ENCODE measurements around the gene TCL1A. TPM values are rescaled to one million over a fixed set of nuclear protein-coding genes. Genes with fewer than 3 reads are reported as not detected.

Gene TCL1A
- total RNA-seq, 1 experiment from 2014 or later = 1.1 TPM

- POLR2A ChIA-PET = no interaction called here
- Mint-ChIP-seq H3K9me3 (no peaks in the 10 kb centered on the region), H3K27me3 (ENCODE audit: low read depth) (peaks cover 49% of the 10 kb centered on the region), H3K4me1 (peaks cover 29% of the 10 kb centered on the region), H3K4me3 (no peak overlapping the region), H3K27ac (no peak overlapping the region), H3K36me3 (no peaks in the 10 kb centered on the region)
- TF ChIP-seq ETV6 (CRISPR knock-in tag; IDR thresholded peaks at IDR 0.05) (no peak), ZNF423 (CRISPR knock-in tag; IDR thresholded peaks at IDR 0.05) (no peak), CBFB (CRISPR knock-in tag; IDR thresholded peaks at IDR 0.05; ENCODE audit: low read depth) (no peak), PRDM15 (CRISPR knock-in tag; IDR thresholded peaks at IDR 0.05) (no peak), EMX1 (CRISPR knock-in tag; IDR thresholded peaks at IDR 0.05) (no peak), ZNF317 (CRISPR knock-in tag; IDR thresholded peaks at IDR 0.05; ENCODE audit: borderline replicate concordance, low read depth) (no peak), JAZF1 (CRISPR knock-in tag; IDR thresholded peaks at IDR 0.05) (no peak), ATF2 (CRISPR knock-in tag; IDR thresholded peaks at IDR 0.05; ENCODE audit: borderline replicate concordance, low read depth) (no peak), TEAD4 (CRISPR knock-in tag; IDR thresholded peaks at IDR 0.05) (no peak), ZNF671 (CRISPR knock-in tag; IDR thresholded peaks at IDR 0.05) (no peak), ZNF396 (CRISPR knock-in tag; IDR thresholded peaks at IDR 0.05; ENCODE audit: borderline replicate concordance) (no peak), USF2 (CRISPR knock-in tag; IDR thresholded peaks at IDR 0.05) (no peak)
- ATAC-seq (no peak), DNase-seq (ENCODE audit: low spot score) (no peak)
- CTCF ChIA-PET = no interaction called here
Observed at GRCh38 chr14:95691591-95691990, 22.3 kb downstream of the TCL1A start.

- Mint-ChIP-seq H3K27me3 (ENCODE audit: low read depth) (peaks cover 41% of the 10 kb centered on the region), H3K4me3 (no peak overlapping the region), H3K9me3 (no peaks in the 10 kb centered on the region), H3K27ac (no peak overlapping the region), H3K4me1 (peaks cover 32% of the 10 kb centered on the region), H3K36me3 (no peaks in the 10 kb centered on the region)
- DNase-seq (ENCODE audit: low spot score) = no peak
- no peak for ATAC-seq
- CTCF ChIA-PET = interaction anchor here (1.1 kb wide), 1 partner anchor 128 kb away, joined by 4 read pairs; no protein-coding TSS in a partner anchor
- POLR2A ChIA-PET = no interaction called here
- TF ChIP-seq ZNF396 (CRISPR knock-in tag; IDR thresholded peaks at IDR 0.05; ENCODE audit: borderline replicate concordance) (no peak), PRDM15 (CRISPR knock-in tag; IDR thresholded peaks at IDR 0.05) (no peak), E2F5 (CRISPR knock-in tag; IDR thresholded peaks at IDR 0.05) (no peak), STAT6 (CRISPR knock-in tag; conservative IDR thresholded peaks at IDR 0.05; ENCODE audit: low read depth) (no peak), MXD4 (CRISPR knock-in tag; IDR thresholded peaks at IDR 0.05; ENCODE audit: borderline replicate concordance) (no peak), IRF1 (CRISPR knock-in tag; IDR thresholded peaks at IDR 0.05) (no peak), GRHL2 (CRISPR knock-in tag; IDR thresholded peaks at IDR 0.05; ENCODE audit: insufficient replicate concordance, severe bottlenecking) (no peak), ATF3 (CRISPR knock-in tag; conservative IDR thresholded peaks at IDR 0.05) (no peak), ZNF219 (CRISPR knock-in tag; IDR thresholded peaks at IDR 0.05; ENCODE audit: borderline replicate concordance) (no peak), TCF7 (CRISPR knock-in tag; IDR thresholded peaks at IDR 0.05; ENCODE audit: low read depth) (no peak), MYBL2 (CRISPR knock-in tag; IDR thresholded peaks at IDR 0.05) (no peak)
Observed at GRCh38 chr14:95690815-95691214, 23.1 kb downstream of the TCL1A start.

Measured in WTC11 (cell line).